Measurements from ENCODE around the gene CCN2.

- no peak for TF ChIP-seq CTCF (IDR thresholded peaks at IDR 0.05)
- TF ChIP-seq POLR2A (IDR thresholded peaks at IDR 0.05) = no peak
These were observed 50.9 kb downstream of the CCN2 start for GRCh38 chr6:131900231-131900630.
